Stimulated activated CD4-positive, alpha-beta T cell treated with anti-CD3 and anti-CD28 coated beads, Interleukin-15, amount 100 ng/mL, for 48 hours (primary cell): ENCODE results near the gene PTX4.

Experiments used
- DNase-seq, 2 donors: peaks; one replicate each; pipeline ENCODE4 v3.0.0-alpha.2; 2020; ENCODE audit warnings: low read depth in 2 of 2

Gene PTX4

GRCh38 chr16:1500465-1501150 lies 11.9 kb upstream of the PTX4 start:
- no peak for DNase-seq

GRCh38 chr16:1499756-1500464 lies 11.2 kb upstream of the PTX4 start:
- no peak for DNase-seq

- no peak for DNase-seq
Observed at GRCh38 chr16:1498899-1499676, 10.3 kb upstream of the PTX4 start.

- no peak for DNase-seq
Observed at GRCh38 chr16:1497014-1497598, 8.4 kb upstream of the PTX4 start.

GRCh38 chr16:1496464-1496863 lies 7.7 kb upstream of the PTX4 start:
- no peak for DNase-seq

- no peak for DNase-seq
Observed at GRCh38 chr16:1495889-1496262, 7.1 kb upstream of the PTX4 start.

GRCh38 chr16:1495211-1495888 lies 6.6 kb upstream of the PTX4 start:
- DNase-seq: no peak

- no peak for DNase-seq
Observed at GRCh38 chr16:1494711-1495110, 6.0 kb upstream of the PTX4 start.

- no peak for DNase-seq
Observed at GRCh38 chr16:1494129-1494640, 5.4 kb upstream of the PTX4 start.

GRCh38 chr16:1493746-1494094 lies 5.0 kb upstream of the PTX4 start:
- DNase-seq: no peak

GRCh38 chr16:1492923-1493745 lies 4.4 kb upstream of the PTX4 start, which contains the start of gene TELO2:
Gene TELO2 (plus strand): TSS chr16:1493360. CDS start chr16:1494282, 922 bp downstream.
- peak; percentile 73 to 83 for DNase-seq

- no peak for DNase-seq
Observed at GRCh38 chr16:1492082-1492922, 3.6 kb upstream of the PTX4 start.

GRCh38 chr16:1491327-1491726 lies 2.6 kb upstream of the PTX4 start:
- DNase-seq: no peak

GRCh38 chr16:1489077-1489476 lies 333 bp upstream of the PTX4 start:
- DNase-seq: no peak

- no peak for DNase-seq
Observed at GRCh38 chr16:1488054-1488601, 616 bp downstream of the PTX4 start.

GRCh38 chr16:1487395-1488053 lies 1.2 kb downstream of the PTX4 start:
- DNase-seq: no peak

GRCh38 chr16:1486551-1487390 lies 2.0 kb downstream of the PTX4 start:
- DNase-seq: no peak
